Measurements from ENCODE around the gene PSME2. TPM values are rescaled to one million over a fixed set of nuclear protein-coding genes. Genes with fewer than 3 reads are reported as not detected.

The PSME2 gene
- total and polyA plus RNA-seq, 2 of the 13 experiments (the other 11 are each of a cell fraction or from before 2014, with no cell fraction given), result 332 to 716 TPM

GRCh38 chr14:24093901-24094840, 52.2 kb downstream of the PSME2 start, which contains the start of gene PCK2 (continued):
- TF ChIP-seq ZNF646 (CRISPR knock-in tag; IDR thresholded peaks at IDR 0.05) (no peak), FOSL1 (CRISPR knock-in tag; IDR thresholded peaks at IDR 0.05; ENCODE audit: borderline replicate concordance) (peak; percentile 67; the same call in 1 of the 2 replicates), ZNF530 (CRISPR knock-in tag; IDR thresholded peaks at IDR 0.05; ENCODE audit: low read depth) (no peak), TEAD2 (CRISPR knock-in tag; IDR thresholded peaks at IDR 0.05) (peak; percentile 93), MTA1 (CRISPR knock-in tag; IDR thresholded peaks at IDR 0.05; ENCODE audit: borderline replicate concordance) (peak; percentile 74; the same call in 1 of the 2 replicates), HNRNPUL1 (IDR thresholded peaks at IDR 0.05; ENCODE audit: low read depth, low read length) (no peak), ZNF670 (CRISPR knock-in tag; IDR thresholded peaks at IDR 0.05; ENCODE audit: borderline replicate concordance) (no peak), ZFYVE20 (CRISPR knock-in tag; IDR thresholded peaks at IDR 0.05; ENCODE audit: borderline replicate concordance, low read depth) (peak; percentile 96), MEF2D (CRISPR knock-in tag; IDR thresholded peaks at IDR 0.05) (peak; percentile 87), TBL1XR1 (IDR thresholded peaks at IDR 0.05; ENCODE audit: borderline replicate concordance, low read length, partially characterized antibody) (no peak), ZNF839 (CRISPR knock-in tag; IDR thresholded peaks at IDR 0.05; ENCODE audit: borderline replicate concordance) (peak; percentile 75; the same call in 1 of the 2 replicates), ZNF230 (CRISPR knock-in tag; IDR thresholded peaks at IDR 0.05) (peak; percentile 79), IKZF4 (CRISPR knock-in tag; IDR thresholded peaks at IDR 0.05; ENCODE audit: borderline replicate concordance, low read depth, not compliant biosample characterization) (peak; percentile 86), MTERF4 (CRISPR knock-in tag; IDR thresholded peaks at IDR 0.05) (no peak), GTF3A (CRISPR knock-in tag; conservative IDR thresholded peaks at IDR 0.05) (no peak), SIX1 (CRISPR knock-in tag; IDR thresholded peaks at IDR 0.05; ENCODE audit: borderline replicate concordance) (0 out of 2 replicates have a peak, but pooled peaks have one; percentile 51), SP4 (CRISPR knock-in tag; IDR thresholded peaks at IDR 0.05) (no peak)
